HCT116 (cell line): ENCODE results near the gene FBXO8.

Source experiments
- EZH2 ChIP-seq: fragments of 200-600 bp; sonication (generic); IDR thresholded peaks from 2 replicates; pipeline ENCODE4 v1.6.1; 2017; ENCODE audit warnings: antibody characterized with exemption, mixed run types
- RAD21 ChIP-seq: IDR thresholded peaks from 2 replicates; pipeline ENCODE4 v1.6.1; 2012; ENCODE audit warnings: low read depth, mild to moderate bottlenecking
- SRF ChIP-seq: IDR thresholded peaks from 2 replicates; pipeline ENCODE4 v1.6.1; 2012; ENCODE audit warnings: low read depth
- ZNF274 ChIP-seq: fragments of 200-500 bp; sonication (Bioruptor generic); IDR thresholded peaks from 2 replicates; pipeline ENCODE4 v1.6.1; 2014; ENCODE audit warnings: mild to moderate bottlenecking, low read depth, low read length, inconsistent platforms
- TF ChIP-seq, protein P1 (sequence below): IDR thresholded peaks from 2 replicates; pipeline ENCODE4 v1.6.1; 2012; ENCODE audit warnings: low read depth
- TF ChIP-seq, protein P2 (sequence below), 3 experiments: fragments of 200-600 bp in 1 of 3; sonication (generic) in 1 of 3; IDR thresholded peaks in 2 of 3; conservative IDR thresholded peaks in 1 of 3; 2 replicates each; pipeline ENCODE4 v1.5.1; 2012 to 2017; ENCODE audit warnings: low read depth in 2 of 3, low read length in 2 of 3, antibody characterized with exemption in 1 of 3, borderline replicate concordance in 1 of 3, control low read depth in 1 of 3, mild to moderate bottlenecking in 1 of 3, mixed read lengths in 1 of 3, mixed run types in 1 of 3, moderate library complexity in 1 of 3; ENCODE audit not compliant: insufficient read depth in 1 of 3
- TF ChIP-seq, protein P3 (sequence below): IDR thresholded peaks from 2 replicates; pipeline ENCODE4 v1.6.1; 2011; ENCODE audit warnings: mild to moderate bottlenecking, low read length, moderate library complexity; ENCODE audit not compliant: insufficient replicate concordance; ENCODE audit errors: extremely low read depth

DNA sequence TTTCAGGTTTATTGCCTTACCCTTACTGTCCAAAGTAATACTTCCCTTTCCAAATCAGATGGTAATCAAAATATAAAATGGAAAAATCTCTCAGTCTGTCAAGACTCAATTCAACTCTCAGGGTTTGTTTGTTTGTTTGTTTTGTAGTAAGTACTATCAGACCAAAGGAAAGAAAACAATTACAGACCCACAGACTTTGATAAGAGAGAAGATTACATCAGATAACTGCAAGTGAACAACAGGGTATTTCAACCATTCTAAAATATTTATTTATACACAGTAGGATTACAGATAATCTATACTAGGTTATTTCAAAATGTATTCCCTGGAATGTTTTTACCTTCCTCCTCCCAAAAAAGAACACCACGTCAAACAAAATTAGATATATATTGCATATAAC is 28.9 kb downstream of the FBXO8 start:
- TF ChIP-seq SRF (no peak), RAD21 (no peak), EZH2 (no peak), ZNF274 (no peak)
- TF ChIP-seq, protein P1, sequence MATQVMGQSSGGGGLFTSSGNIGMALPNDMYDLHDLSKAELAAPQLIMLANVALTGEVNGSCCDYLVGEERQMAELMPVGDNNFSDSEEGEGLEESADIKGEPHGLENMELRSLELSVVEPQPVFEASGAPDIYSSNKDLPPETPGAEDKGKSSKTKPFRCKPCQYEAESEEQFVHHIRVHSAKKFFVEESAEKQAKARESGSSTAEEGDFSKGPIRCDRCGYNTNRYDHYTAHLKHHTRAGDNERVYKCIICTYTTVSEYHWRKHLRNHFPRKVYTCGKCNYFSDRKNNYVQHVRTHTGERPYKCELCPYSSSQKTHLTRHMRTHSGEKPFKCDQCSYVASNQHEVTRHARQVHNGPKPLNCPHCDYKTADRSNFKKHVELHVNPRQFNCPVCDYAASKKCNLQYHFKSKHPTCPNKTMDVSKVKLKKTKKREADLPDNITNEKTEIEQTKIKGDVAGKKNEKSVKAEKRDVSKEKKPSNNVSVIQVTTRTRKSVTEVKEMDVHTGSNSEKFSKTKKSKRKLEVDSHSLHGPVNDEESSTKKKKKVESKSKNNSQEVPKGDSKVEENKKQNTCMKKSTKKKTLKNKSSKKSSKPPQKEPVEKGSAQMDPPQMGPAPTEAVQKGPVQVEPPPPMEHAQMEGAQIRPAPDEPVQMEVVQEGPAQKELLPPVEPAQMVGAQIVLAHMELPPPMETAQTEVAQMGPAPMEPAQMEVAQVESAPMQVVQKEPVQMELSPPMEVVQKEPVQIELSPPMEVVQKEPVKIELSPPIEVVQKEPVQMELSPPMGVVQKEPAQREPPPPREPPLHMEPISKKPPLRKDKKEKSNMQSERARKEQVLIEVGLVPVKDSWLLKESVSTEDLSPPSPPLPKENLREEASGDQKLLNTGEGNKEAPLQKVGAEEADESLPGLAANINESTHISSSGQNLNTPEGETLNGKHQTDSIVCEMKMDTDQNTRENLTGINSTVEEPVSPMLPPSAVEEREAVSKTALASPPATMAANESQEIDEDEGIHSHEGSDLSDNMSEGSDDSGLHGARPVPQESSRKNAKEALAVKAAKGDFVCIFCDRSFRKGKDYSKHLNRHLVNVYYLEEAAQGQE: no peak
- TF ChIP-seq, protein P2, sequence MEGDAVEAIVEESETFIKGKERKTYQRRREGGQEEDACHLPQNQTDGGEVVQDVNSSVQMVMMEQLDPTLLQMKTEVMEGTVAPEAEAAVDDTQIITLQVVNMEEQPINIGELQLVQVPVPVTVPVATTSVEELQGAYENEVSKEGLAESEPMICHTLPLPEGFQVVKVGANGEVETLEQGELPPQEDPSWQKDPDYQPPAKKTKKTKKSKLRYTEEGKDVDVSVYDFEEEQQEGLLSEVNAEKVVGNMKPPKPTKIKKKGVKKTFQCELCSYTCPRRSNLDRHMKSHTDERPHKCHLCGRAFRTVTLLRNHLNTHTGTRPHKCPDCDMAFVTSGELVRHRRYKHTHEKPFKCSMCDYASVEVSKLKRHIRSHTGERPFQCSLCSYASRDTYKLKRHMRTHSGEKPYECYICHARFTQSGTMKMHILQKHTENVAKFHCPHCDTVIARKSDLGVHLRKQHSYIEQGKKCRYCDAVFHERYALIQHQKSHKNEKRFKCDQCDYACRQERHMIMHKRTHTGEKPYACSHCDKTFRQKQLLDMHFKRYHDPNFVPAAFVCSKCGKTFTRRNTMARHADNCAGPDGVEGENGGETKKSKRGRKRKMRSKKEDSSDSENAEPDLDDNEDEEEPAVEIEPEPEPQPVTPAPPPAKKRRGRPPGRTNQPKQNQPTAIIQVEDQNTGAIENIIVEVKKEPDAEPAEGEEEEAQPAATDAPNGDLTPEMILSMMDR (IDR thresholded peaks at IDR 0.05 in 2 of 3, conservative IDR thresholded peaks at IDR 0.05 in 1 of 3; ENCODE audit: borderline replicate concordance in 1 of 3, insufficient read depth in 1 of 3, low read depth in 2 of 3, low read length in 2 of 3): no peak
- TF ChIP-seq, protein P3, sequence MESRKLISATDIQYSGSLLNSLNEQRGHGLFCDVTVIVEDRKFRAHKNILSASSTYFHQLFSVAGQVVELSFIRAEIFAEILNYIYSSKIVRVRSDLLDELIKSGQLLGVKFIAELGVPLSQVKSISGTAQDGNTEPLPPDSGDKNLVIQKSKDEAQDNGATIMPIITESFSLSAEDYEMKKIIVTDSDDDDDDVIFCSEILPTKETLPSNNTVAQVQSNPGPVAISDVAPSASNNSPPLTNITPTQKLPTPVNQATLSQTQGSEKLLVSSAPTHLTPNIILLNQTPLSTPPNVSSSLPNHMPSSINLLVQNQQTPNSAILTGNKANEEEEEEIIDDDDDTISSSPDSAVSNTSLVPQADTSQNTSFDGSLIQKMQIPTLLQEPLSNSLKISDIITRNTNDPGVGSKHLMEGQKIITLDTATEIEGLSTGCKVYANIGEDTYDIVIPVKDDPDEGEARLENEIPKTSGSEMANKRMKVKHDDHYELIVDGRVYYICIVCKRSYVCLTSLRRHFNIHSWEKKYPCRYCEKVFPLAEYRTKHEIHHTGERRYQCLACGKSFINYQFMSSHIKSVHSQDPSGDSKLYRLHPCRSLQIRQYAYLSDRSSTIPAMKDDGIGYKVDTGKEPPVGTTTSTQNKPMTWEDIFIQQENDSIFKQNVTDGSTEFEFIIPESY: no peak
